Neural progenitor cell (in vitro differentiated cells): ENCODE measurements around the gene TANC1. TPM values are rescaled to one million over a fixed set of nuclear protein-coding genes. Genes with fewer than 3 reads are reported as not detected.

Experiments used
- DNase-seq: peaks from one replicate; pipeline ENCODE4 v3.0.0-alpha.2; 2016; ENCODE audit warnings: low spot score
- H2AFZ ChIP-seq: fragments of 200-600 bp; sonication (generic); replicated peaks from 2 replicates; pipeline ENCODE4 v1.6.1; 2016; ENCODE audit warnings: antibody characterized with exemption
- H3F3A ChIP-seq: fragments of 200-600 bp; sonication (generic); 2 replicates; pipeline ENCODE4 v1.6.1; 2016; ENCODE audit warnings: antibody characterized with exemption, low read depth
- H3K27ac ChIP-seq: fragments of 200-600 bp; sonication (generic); 2 replicates; pipeline ENCODE4 v1.5.1; 2016; ENCODE audit warnings: mild to moderate bottlenecking
- H3K27me3 ChIP-seq: fragments of 200-600 bp; sonication (generic); 2 replicates; pipeline ENCODE4 v1.6.1; 2016; ENCODE audit warnings: mild to moderate bottlenecking, moderate library complexity
- H3K36me3 ChIP-seq: fragments of 200-600 bp; sonication (generic); 2 replicates; pipeline ENCODE4 v1.5.1; 2016
- H3K4me1 ChIP-seq: fragments of 200-600 bp; sonication (generic); 2 replicates; pipeline ENCODE4 v1.6.1; 2016; ENCODE audit warnings: mixed run types
- H3K4me2 ChIP-seq: fragments of 200-600 bp; sonication (generic); 2 replicates; pipeline ENCODE4 v1.6.1; 2016
- H3K4me3 ChIP-seq: fragments of 200-600 bp; sonication (generic); 2 replicates; pipeline ENCODE4 v1.5.1; 2016
- H3K79me2 ChIP-seq: fragments of 200-600 bp; sonication (generic); 2 replicates; pipeline ENCODE4 v1.6.1; 2016; ENCODE audit warnings: low read depth
- H3K9ac ChIP-seq: fragments of 200-600 bp; sonication (generic); 2 replicates; pipeline ENCODE4 v1.6.1; 2016
- H3K9me3 ChIP-seq: fragments of 200-600 bp; sonication (generic); 2 replicates; pipeline ENCODE4 v1.5.1; 2016; ENCODE audit warnings: low read depth
- H4K20me1 ChIP-seq: fragments of 200-600 bp; sonication (generic); 2 replicates; pipeline ENCODE4 v1.6.1; 2016; ENCODE audit warnings: low read depth
- H3K27ac Mint-ChIP-seq: 3 replicates; pipeline ENCODE4 v1.8.0; 2021; ENCODE audit warnings: mixed read lengths
- H3K27me3 Mint-ChIP-seq: 2 replicates; pipeline ENCODE4 v1.8.0; 2022; ENCODE audit warnings: low read depth, mild to moderate bottlenecking, inconsistent platforms, moderate library complexity, mixed read lengths; ENCODE audit not compliant: insufficient read depth
- H3K36me3 Mint-ChIP-seq: 3 replicates; pipeline ENCODE4 v1.8.0; 2021; ENCODE audit warnings: mixed read lengths
- H3K4me1 Mint-ChIP-seq: 3 replicates; pipeline ENCODE4 v1.8.0; 2021; ENCODE audit warnings: mixed read lengths
- H3K4me3 Mint-ChIP-seq: 3 replicates; pipeline ENCODE4 v1.8.0; 2021; ENCODE audit warnings: mild to moderate bottlenecking, moderate library complexity, mixed read lengths
- H3K9me3 Mint-ChIP-seq: 3 replicates; pipeline ENCODE4 v1.8.0; 2020; ENCODE audit warnings: mixed read lengths
- EZH2 ChIP-seq: fragments of 200-600 bp; sonication (generic); IDR thresholded peaks from 2 replicates; pipeline ENCODE4 v1.6.1; 2017; ENCODE audit warnings: antibody characterized with exemption, mild to moderate bottlenecking, moderate library complexity
- EZH2phosphoT487 ChIP-seq: fragments of 200-600 bp; sonication (generic); IDR thresholded peaks from 2 replicates; pipeline ENCODE4 v1.6.1; 2017; ENCODE audit warnings: antibody characterized with exemption
- total RNA-seq: library from RNA; depleted of rRNA; stranded (reverse); fragments of >200 nt; gene quantifications from 2 replicates; pipeline ENCODE4 v1.2.3, GENCODE V29; 2015; ENCODE audit warnings: low replicate concordance
- TF ChIP-seq, protein P1 (sequence below): fragments of 200-600 bp; sonication (generic); IDR thresholded peaks from 2 replicates; pipeline ENCODE4 v1.5.1; 2017; ENCODE audit warnings: antibody characterized with exemption, mild to moderate bottlenecking

Gene TANC1
- total RNA-seq, 1 donor from 2014 or later: 11.9 TPM

DNA sequence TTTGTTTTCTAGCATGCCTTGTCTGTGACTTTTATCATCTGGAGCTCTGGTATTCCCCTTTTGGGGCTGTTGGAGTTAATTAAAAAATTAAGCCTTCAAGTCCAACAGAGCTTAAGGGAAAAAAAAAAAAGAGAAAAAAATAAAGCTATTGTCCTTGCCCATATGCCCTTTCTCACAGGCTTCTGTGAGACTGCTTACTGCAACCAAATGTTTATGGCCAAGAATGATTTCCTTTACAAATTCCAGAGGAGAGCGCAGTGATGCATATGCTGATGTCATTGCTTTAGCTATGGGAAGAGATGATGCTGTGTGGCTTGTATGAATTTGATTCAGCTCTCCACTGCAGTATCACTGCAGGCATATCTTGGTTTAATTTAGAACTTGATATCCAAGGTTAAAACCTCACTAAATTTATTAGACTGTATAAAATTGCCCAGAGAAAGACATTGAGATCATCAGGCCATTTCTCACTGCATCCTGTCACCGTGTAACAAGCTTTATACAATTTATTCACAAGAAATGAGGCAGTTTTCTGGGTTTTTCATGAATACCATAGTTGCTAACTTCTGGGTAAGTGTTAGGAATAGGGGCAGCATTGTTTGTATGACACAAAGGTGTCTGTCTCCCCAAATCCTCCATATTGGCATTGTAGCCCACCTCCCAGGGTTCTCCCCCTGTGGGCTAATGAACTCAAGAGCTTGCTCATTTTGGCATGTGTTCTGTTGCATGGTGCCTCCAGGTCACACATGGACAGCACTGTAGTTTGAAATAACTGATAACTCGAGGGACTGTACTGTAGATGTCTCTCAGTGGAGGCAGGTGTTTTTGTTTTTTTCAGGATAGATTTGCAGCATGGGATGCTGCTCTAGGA, 85.0 kb downstream of the TANC1 start:
- H3F3A ChIP-seq: no peaks in the 10 kb centered on the region
- H3K9me3 ChIP-seq: no peaks in the 10 kb centered on the region
- Mint-ChIP-seq H3K4me3 (no peak overlapping the region), H3K27me3 (peaks cover 2% of the 10 kb centered on the region), H3K9me3 (no peaks in the 10 kb centered on the region), H3K27ac (no peak overlapping the region), H3K36me3 (no peaks in the 10 kb centered on the region), H3K4me1 (peaks cover 36% of the 10 kb centered on the region)
- TF ChIP-seq EZH2phosphoT487: no peak
- no peak for TF ChIP-seq EZH2
- TF ChIP-seq, protein P1, sequence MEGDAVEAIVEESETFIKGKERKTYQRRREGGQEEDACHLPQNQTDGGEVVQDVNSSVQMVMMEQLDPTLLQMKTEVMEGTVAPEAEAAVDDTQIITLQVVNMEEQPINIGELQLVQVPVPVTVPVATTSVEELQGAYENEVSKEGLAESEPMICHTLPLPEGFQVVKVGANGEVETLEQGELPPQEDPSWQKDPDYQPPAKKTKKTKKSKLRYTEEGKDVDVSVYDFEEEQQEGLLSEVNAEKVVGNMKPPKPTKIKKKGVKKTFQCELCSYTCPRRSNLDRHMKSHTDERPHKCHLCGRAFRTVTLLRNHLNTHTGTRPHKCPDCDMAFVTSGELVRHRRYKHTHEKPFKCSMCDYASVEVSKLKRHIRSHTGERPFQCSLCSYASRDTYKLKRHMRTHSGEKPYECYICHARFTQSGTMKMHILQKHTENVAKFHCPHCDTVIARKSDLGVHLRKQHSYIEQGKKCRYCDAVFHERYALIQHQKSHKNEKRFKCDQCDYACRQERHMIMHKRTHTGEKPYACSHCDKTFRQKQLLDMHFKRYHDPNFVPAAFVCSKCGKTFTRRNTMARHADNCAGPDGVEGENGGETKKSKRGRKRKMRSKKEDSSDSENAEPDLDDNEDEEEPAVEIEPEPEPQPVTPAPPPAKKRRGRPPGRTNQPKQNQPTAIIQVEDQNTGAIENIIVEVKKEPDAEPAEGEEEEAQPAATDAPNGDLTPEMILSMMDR: no peak
- no peaks in the 10 kb centered on the region for H3K36me3 ChIP-seq
- no peaks in the 10 kb centered on the region for H4K20me1 ChIP-seq
- no peak overlapping the region for H3K4me2 ChIP-seq
- no peak overlapping the region for H3K9ac ChIP-seq
- no peak overlapping the region for H2AFZ ChIP-seq
- H3K79me2 ChIP-seq: no peaks in the 10 kb centered on the region
- DNase-seq: no peak
- no peak overlapping the region for H3K27ac ChIP-seq
- H3K27me3 ChIP-seq: peaks cover 4% of the 10 kb centered on the region
- no peak overlapping the region for H3K4me3 ChIP-seq
- peaks cover 19% of the 10 kb centered on the region for H3K4me1 ChIP-seq

- Mint-ChIP-seq H3K27ac (no peak overlapping the region), H3K27me3 (peaks cover 2% of the 10 kb centered on the region), H3K36me3 (no peaks in the 10 kb centered on the region), H3K4me3 (no peak overlapping the region), H3K4me1 (peaks cover 36% of the 10 kb centered on the region), H3K9me3 (no peaks in the 10 kb centered on the region)
- DNase-seq: no peak
- TF ChIP-seq, protein P1: no peak
- TF ChIP-seq EZH2 (no peak), EZH2phosphoT487 (no peak)
- Histone ChIP-seq H3K79me2 (no peaks in the 10 kb centered on the region), H3K36me3 (no peaks in the 10 kb centered on the region), H3K4me2 (no peak overlapping the region), H3K4me1 (peaks cover 19% of the 10 kb centered on the region), H3K4me3 (no peak overlapping the region), H3F3A (no peaks in the 10 kb centered on the region), H3K27ac (no peak overlapping the region), H3K9ac (no peak overlapping the region), H3K27me3 (peaks cover 4% of the 10 kb centered on the region), H4K20me1 (no peaks in the 10 kb centered on the region), H2AFZ (no peak overlapping the region), H3K9me3 (no peaks in the 10 kb centered on the region)
Observed at GRCh38 chr2:159054032-159054334, 85.5 kb downstream of the TANC1 start.

GRCh38 chr2:159054985-159055384, 86.5 kb downstream of the TANC1 start:
- H3F3A ChIP-seq: no peaks in the 10 kb centered on the region
- no peaks in the 10 kb centered on the region for H3K36me3 ChIP-seq
- H3K4me3 Mint-ChIP-seq: no peak overlapping the region
- H3K27ac ChIP-seq: no peak overlapping the region
- peak overlapping the region; percentile 41 for H3K4me2 ChIP-seq
- no peak overlapping the region for H3K9ac ChIP-seq
- H3K27me3 ChIP-seq: peaks cover 4% of the 10 kb centered on the region
- TF ChIP-seq, protein P1: no peak
- TF ChIP-seq EZH2phosphoT487: no peak
- no peak for TF ChIP-seq EZH2
- peaks cover 2% of the 10 kb centered on the region for H3K27me3 Mint-ChIP-seq
- H3K9me3 ChIP-seq: no peaks in the 10 kb centered on the region
- no peaks in the 10 kb centered on the region for H4K20me1 ChIP-seq
- no peaks in the 10 kb centered on the region for H3K36me3 Mint-ChIP-seq
- H3K27ac Mint-ChIP-seq: no peak overlapping the region
- DNase-seq: no peak
- peaks cover 19% of the 10 kb centered on the region for H3K4me1 ChIP-seq
- no peaks in the 10 kb centered on the region for H3K9me3 Mint-ChIP-seq
- no peaks in the 10 kb centered on the region for H3K79me2 ChIP-seq
- H3K4me1 Mint-ChIP-seq: peaks cover 36% of the 10 kb centered on the region
- H2AFZ ChIP-seq: no peak overlapping the region
- H3K4me3 ChIP-seq: no peak overlapping the region
